Activated CD8-positive, alpha-beta memory T cell treated with anti-CD3 and anti-CD28 coated beads, Interleukin-2, amount 50 U/mL, for 24 hours (primary cell): ENCODE measurements around the gene TEDC2.
"Not testable (repeated sequence)": the region's sequence is repeated elsewhere in the genome, so short reads cannot be mapped to it uniquely, and the experiment has no call there.

ENCODE experiments used
- DNase-seq: peaks from one replicate; pipeline ENCODE4 v3.0.0-alpha.2; 2020; ENCODE audit errors: extremely low read depth

TEDC2 gene

DNA sequence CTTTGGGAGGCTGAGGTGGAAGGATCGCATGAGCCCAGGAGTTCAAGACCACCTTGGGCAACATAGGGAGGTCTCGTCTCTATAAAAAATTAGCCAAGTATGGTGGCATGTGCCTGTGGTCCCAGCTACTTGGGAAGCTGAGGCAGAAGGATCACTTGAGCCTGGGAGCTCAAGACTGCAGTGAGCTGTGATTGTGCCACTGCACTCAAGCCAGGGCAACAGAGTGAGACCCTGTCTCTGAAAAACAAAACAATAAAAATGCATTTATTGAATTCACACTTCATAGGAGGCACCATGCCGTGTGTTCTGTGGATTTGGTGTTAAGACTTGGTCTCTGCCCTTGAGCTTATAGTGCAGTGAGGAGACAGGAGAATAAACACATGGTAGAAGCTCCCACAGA lies 17.4 kb downstream of the TEDC2 start:
- DNase-seq = no peak

DNA sequence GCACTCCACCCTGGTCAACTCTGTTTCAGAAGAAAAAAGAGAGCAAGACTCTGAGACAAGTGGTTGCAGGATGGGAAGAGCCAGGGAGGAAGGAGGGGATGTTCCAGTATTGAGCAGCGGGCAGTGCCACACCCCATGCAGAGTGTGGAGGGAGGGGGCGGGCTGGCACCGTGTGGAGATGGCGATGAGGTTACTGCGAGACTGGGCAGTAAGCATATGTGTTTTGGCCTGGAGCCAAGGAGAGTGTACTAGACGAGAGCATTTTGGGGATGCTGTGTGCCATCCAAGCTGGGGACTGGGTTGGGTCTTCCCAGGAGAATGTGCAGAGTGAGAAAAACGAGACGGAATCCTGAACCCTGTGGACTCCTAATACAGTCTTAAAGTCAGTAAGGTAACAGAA lies 18.4 kb downstream of the TEDC2 start:
- DNase-seq = no peak

DNA sequence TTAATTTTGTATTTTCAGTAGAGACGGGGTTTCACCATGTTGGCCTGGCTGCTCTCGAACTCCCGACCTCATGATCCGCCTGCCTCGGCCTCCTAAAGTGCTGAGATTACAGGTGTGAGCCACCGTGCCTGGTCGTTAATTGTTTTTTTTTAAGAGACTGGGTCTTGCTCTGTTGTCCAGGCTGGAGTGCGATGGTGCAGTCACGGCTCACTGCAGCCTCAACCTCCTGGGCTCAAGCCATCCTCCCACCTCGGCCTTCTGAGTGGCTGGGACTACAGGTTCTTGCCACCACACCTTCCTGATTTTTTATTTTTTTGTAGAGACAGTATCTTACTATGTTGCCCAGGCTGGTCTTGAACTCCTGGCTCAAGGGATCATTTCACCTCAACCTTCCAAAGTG lies 20.1 kb downstream of the TEDC2 start:
- not testable (repeated sequence) for DNase-seq

DNA sequence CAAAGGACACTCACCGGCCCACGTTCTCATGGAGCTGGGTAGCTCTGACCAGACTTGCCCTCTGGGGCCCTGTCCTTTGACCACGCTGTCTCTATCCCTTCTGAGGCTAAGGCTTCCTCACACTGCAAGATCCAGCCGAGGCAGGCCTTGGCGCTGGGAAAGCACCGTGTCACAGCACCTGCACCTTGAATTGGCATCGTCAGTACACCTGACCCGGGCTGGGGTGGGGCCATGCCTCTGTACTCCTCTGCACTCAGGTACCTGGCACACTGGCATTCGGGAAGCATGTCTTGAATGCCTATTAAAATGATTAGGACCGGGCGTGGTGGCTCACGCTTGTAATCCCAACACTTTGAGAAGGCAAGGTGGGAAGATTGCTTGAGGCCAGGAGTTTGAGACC lies 21.0 kb downstream of the TEDC2 start:
- DNase-seq = no peak

DNA sequence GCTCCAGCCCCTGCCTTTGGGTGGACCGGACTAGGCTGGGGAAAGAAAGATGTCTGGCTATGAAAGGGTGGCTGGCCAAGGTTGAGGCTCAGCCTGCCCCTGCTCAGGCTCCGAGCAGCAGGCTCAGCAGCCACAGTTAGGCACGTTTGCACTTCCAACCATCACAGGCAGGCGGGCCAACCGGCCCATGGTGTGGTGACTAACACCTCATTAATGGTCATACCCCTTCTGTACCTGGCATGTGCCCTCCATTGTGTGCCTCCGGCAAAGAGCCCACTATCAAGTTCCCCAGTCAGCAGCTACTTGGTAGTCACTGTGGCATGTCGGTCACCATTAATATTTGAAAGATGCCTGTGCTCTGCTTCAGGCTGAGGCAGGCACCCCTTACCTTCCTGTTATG lies 21.8 kb downstream of the TEDC2 start:
- no peak for DNase-seq

DNA sequence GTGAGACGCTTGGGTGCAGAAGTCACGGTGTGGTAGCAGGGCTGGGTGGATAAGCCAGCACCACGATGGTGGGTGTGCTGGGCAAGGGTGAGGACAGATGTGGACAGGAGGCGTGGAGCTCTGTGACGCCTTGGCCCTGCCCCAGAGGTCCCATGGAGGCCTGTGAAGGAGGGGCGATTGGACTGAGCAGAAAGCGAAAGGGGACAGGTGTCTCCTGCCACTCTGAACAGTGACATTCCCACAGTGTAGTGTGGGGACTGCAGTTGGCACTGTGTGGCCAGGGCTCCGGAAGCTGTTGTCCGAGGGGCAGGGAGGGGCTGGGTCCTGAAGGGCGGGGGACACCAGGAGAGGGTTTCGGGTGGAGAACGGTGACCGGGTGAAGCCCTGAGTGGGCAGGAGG lies 22.3 kb downstream of the TEDC2 start:
- DNase-seq = no peak

DNA sequence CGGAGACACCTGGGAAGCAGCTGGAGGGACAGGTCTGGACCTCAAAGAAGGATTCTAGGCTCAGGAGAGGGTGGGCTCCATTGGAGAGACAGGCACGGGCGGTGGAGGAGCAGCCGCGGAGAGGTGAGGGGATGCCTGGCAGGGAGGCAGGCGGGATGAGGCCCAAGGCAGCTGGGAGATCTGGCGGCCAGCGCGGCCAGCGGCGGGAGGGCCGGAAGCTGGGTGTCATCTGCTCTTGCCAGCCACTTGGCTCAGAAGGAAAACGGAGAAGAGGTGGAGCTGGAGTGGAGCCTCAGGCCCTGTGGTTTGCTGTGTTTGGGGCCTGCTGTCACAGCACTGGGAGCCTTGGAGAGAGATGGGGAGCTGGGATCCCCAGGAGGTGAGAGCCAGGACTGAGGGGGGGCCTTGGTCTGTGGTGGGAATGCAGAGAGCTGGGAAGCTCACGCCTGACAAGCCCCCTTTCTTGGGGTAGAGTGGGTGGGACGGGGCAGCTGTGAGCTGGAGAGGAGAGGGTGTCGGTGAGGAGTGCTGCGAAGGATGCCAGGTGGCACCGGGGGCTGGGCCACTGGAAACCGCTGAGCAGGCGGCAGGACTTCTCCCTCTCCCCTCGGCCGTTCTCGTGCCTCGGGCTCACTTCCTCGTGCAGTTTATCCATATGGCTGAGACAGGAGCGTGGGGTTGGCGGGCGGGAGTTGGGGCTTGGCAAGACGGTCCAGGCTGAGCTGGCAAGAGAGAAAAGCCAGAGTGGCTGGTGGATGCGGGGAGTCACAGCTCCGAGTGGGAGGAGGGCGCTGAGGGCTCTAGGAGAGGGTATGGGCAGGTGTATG lies 23.0 kb downstream of the TEDC2 start:
- DNase-seq = no peak

DNA sequence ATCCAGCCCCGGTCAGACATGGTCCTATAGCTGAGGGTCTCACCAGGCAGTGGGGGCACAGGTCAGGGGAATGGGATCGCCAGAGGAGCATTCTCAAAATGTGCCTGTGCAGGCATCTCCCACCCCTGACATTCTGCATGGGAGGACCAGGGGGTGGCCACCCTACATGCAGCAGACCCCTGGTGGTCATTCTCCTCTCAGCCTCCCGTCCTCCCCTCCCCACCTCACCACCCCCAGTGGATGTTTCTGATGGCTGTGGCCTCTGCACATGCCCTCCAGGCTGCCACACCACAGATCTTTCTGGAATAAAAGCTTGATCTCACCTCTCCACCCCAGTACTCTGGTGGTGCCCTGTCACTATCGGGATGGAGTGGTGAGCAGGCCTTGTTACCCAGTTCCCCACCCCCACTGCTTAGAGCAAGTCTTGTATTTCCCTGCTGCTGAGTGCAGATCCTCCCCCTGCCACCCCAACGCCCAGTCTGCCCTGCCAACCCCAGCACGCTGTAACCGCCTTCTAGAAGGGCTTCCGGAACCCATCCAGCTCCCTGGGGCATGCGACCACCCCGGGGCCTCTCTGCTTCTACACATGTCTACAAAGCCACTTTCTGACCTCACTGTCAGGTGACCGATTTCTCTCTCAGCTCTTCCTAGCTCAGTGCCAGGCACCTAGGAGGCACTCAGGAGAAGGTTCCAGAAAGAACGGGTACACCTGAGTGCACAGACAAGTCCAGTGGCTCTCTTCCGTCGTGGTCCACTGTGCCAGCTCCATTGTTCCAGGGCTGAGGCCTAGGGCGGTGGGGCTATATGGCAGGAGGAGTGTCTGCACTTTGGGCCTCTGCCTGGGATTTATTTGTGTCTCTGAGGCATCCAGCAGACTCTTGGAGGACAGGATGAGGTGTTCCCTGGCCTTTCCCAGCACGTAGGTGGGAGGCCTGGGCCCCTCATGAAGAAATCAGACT lies 24.3 kb downstream of the TEDC2 start:
- DNase-seq = no peak

DNA sequence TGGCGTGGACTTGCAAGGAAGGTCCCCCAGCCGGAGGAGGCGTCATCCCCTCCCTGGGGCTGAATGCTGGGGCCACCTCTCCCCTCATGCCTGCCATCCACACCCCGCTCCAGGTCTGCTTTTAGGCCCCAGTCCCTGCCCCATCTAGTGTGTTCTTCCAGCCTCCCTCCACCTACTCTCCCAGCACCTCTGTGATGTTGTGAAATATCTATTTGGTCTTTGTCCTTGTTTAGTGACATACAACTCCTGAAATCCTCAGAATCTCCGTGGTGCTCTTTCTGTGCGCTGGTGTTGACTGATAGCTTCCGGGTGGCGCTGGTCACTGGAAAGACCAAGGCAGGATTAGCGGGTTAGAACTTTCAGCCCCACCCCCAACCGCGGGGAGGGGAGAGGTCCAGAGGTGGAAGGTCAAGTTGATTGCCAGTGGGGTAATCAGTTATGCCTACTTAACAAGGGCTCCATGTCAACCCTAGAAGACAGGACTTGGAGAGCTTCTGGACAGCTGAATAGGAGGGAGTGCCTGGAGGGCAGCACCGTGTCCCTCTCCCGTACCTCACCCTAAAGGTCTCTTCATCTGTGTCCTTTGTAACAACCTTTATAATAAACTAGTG lies 25.1 kb downstream of the TEDC2 start:
- DNase-seq = no peak

DNA sequence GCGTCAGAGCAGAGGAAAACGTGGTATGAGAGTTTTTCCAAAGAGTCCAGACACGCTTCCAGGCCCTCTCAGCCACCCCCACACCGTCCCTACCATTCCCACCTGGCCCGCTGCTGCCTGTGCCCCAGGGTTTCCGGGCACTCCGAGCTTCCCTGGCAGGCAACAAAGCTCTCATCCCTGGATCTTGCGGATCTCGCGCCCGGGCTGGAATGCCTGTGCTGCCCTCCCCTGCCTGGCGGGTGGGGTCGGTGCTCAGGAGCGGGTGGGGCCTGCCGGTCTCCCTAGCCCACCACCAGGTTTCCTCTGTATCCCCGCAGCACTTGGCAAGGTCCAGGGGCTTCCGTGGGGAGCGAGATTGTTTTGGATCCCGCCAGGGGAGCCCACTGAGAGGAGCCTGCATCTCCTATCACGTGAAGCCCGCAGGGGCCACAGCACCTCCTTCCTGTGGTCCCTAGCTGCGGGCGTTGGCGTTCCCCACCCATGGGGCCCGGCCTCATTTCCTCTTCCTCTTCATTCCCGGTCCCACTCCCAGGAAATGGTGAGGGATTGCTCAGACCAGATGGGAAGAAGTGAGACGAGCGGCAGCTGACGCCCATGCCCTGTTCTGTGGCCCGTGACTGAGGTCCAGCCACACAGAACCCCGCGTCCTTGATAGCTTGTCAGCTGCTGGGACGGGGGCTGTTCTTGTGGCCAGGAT lies 26.1 kb downstream of the TEDC2 start:
- no peak for DNase-seq

DNA sequence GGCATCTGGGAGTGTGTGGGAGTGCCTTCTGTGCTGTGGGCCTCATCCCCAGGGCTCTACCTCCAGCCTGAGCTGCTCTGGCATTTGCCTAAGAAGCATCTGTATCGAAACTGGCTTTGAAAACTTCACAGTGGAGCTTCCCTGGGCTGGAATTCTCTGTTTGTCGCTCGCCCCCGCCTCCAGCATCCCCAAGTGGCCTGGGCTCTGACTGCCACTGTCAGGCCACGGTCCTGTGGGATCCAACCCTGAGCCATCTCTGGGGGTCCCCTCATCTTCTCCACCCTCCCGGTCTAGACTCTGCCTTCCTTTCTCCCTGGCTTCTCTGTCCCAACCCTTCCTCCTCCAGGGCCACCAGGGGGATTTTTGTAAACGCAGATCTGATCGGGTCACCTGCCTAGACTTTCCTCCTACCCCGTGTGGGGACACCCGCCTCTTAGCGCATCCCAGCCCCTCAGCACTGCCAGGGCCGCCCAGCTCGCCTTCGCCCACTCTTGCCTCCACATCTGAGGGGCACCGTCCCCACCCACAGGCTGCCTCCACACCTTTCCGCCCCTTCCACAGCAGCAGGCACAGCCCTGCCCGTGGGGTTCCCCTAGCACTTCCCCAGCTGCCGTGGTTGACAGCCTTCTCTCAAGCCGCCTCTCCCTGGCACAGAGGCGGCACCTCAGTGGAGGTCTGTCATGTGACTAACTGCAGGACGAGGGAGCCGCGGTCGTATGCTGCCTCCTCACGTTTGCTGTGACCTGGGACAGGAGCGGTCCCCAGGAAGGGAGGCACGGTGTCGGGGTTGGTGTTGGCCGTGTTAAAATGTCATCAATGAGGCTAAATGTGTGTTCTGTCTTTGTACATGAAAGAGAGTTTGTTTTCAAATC lies 27.0 kb downstream of the TEDC2 start:
- DNase-seq = peak; percentile 37

DNA sequence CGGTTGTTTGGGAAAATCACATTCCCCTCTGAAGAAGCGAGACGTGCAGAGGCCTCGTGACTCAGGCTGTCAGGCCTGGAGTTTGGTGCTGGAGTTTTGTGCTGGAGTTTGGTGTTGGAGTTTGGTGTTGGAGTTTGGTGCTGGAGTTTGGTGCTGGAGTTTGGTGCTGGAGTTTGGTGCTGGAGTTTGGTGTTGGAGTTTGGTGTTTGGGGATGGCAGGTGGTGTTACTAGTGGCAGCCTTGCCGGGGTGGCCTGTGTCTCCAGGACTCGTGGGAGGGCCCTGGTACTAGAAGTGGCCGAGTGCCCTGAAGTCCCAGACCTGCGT lies 27.6 kb downstream of the TEDC2 start:
- DNase-seq = no peak

DNA sequence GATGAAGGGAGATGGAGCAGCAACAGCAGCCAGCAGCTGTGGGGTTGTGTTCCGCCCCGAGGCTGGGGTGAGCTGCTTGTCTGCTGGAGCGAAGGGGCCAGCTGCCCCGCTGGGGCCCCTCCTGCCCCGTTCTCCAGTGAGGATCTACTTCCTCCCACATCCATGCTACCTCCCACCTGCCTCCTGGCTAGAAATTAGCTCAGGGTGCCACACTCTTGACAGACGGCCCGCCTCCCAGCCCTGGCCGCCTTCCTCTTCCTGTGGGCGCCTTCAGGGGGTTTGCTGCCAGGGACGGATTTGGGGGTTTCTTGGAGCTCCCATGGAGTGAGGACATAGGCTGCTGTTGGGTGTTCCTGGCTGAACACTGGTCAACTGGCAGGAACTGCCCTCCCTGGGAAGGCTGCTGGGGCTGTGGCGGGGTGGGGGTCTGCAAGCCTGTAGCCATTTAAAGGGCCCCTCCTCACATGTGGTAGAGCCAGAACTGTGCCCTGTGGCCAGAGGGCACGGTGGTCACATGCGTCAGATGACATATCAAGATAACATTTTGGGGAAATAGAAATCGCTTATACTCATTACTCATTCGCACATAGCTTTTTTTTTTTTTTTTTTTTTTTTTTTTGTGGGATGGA lies 28.1 kb downstream of the TEDC2 start:
- no peak for DNase-seq

DNA sequence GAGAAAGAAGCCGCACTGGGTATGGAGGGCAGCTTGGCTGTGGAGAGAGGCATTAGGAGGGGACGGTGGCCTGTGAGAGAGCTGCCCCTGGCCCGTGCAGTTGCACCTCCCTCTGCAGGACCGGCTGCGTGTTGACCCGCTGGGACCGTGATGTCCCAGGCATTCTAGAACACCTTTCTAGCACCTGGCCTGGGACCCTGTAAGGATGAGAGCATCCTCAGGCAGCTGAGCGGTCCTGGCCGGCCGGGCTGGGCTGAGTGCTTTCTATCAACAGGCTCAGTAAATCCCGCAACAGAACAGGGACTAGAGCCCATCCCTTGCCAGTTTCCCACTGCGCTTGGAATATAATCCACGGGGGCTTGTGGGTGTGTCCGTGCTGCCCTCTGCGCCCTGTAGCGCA lies 29.7 kb downstream of the TEDC2 start:
- no peak for DNase-seq

DNA sequence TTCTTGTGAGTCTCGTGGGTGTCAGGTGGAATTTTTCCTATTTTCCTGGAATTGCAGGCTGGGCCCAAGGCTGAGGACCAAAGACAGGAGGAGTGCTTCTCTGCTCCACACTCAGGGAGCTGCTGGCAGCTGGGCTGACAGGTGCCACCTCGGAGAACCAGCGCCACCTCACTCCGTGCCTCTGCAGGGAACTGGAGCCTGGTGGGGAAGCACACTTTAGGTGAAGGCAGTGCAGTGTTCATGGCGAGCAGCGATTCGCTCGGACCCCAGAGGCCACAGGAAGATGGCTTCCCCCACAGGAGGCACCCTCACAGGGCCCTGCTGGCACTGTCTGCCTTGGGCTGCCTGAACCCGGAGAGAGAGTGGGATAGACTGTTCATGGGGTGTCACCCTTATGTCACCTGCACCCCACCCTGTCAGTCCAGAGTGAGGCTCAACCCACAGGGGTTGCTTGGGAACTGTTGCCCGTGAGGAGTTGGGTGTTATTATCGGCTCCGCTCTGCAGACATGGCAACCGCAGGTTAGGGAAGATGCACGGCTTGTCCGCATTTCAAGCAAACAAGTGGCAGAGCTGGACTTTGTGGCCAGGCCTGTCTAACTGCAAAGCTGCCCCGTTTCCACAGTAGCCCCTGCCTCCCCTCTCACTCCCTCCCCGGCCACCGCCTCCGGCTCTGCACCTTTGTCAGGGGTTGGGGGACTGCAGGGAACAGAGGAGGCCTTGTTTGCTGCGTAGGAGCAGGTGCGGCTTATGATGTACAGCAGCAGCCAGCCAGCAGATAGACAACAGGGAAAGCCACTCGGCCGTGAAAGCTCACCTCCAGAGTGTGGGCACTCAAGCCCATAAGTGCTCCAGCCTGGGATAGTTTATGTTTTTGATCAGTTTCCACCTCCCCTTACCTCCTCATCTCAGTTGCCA lies 30.5 kb downstream of the TEDC2 start:
- no peak for DNase-seq

DNA sequence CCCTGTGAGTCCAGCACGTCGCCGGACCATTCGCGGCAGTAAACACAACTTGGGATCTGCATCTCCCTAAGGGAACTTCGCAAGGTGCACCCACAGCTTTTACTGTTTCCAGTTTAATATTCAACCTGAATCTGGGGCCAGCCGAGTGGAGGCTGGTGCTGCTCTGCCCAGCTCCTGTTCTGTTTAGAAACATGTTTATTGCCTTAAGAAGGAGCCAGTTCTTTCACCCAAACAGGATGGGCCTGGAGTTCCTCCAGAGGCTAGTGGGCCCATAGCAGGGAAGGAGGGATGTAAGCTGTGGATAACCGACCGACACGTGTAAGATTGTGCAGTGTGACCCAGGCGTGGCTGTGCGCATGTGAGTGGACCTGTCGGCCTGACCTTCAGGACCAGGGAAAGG lies 32.4 kb downstream of the TEDC2 start:
- DNase-seq = no peak

DNA sequence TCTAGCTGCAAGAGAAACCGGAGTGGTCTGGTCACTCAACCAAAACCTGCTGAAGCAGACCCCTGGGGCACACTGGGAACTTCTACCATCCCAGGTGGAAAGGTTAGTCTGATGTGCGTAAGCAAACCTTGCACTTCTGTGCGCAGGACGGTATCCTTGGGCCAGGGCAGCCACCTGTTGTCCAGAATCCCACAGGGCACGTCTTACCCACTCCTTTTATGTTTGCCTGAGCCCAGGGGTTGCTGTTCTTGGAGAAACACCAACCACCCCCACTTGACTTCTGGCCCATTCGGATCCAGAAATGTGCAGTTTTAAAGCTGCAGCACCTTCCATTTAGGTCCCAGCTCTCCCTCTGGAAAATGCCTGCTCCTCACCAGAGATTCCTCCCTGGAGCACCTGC lies 33.7 kb downstream of the TEDC2 start:
- DNase-seq = no peak

DNA sequence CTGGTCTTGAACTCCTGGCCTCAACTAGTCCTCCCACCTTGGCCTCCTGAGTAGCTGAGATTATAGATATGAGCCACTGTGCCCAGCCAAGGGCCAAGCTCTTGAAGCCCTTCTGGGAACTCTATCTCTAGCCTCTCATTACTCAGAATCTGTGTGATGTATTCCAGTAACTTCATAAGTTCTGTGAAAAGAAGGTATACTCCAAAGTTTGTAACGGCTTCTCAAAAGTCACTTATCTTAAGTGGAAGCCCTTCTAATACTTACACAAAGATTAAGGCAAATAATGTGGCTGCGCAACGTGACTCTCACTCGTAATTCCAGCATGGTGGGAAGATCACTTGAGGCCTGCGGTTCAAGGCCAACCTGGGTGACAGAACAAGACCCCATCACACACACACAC lies 34.7 kb downstream of the TEDC2 start:
- no peak for DNase-seq

DNA sequence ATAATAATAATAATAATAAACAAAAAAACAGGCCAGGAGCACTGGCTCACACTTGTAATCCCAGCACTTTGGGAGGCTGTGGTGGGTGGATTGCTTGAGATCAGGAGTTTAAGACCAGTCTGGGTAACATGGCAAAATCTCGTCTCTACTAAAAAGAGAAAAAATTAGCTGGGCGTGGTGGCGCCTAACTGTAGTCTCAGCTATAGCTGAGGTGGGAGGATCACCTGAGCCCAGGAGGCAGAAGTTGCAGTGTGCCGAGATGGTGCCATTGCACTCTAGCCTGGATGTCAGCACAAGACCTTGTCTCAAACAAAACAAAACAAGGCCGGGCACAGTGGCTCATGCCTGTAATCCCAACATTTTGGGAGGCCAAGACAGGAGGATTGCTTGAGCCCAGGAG lies 35.1 kb downstream of the TEDC2 start:
- DNase-seq = no peak
